NB4 (cell line): ENCODE results near the gene GDAP1L1.
"Not testable (repeated sequence)": the region's sequence is repeated elsewhere in the genome, so short reads cannot be mapped to it uniquely, and the experiment has no call there.

Experiments
- DNase-seq: peaks from one replicate; pipeline ENCODE4 v3.0.0; 2010; ENCODE audit warnings: low read depth
- H3K4me3 ChIP-seq: one replicate; pipeline ENCODE4 v1.5.1; 2011; ENCODE audit warnings: mild to moderate bottlenecking, low read depth, low read length, moderate library complexity
- CTCF ChIP-seq: IDR thresholded peaks from one replicate; pipeline ENCODE4 v1.5.1; 2012; ENCODE audit warnings: low read depth, low read length
- MAX ChIP-seq: IDR thresholded peaks from 2 replicates; pipeline ENCODE4 v1.6.1; 2011; ENCODE audit warnings: low read depth, low read length
- MYC ChIP-seq: IDR thresholded peaks from 2 replicates; pipeline ENCODE4 v1.6.1; 2011; ENCODE audit warnings: low read depth, low read length
- POLR2A ChIP-seq: IDR thresholded peaks from 2 replicates; pipeline ENCODE4 v1.6.1; 2011; ENCODE audit warnings: mild to moderate bottlenecking; ENCODE audit not compliant: insufficient read length; ENCODE audit errors: extremely low read depth

The GDAP1L1 gene

GRCh38 chr20:44297721-44298120, 50.6 kb downstream of the GDAP1L1 start:
- no peak for TF ChIP-seq CTCF
- TF ChIP-seq POLR2A: no peak
- TF ChIP-seq MYC: no peak
- no peak for TF ChIP-seq MAX
- DNase-seq: no peak
- no peak overlapping the region for H3K4me3 ChIP-seq

GRCh38 chr20:44299011-44299535, 52.0 kb downstream of the GDAP1L1 start:
- DNase-seq, H3K4me3 ChIP-seq: not testable (repeated sequence)

GRCh38 chr20:44301285-44301684, 54.2 kb downstream of the GDAP1L1 start:
- DNase-seq: no peak
- TF ChIP-seq CTCF (no peak), MYC (no peak), POLR2A (no peak), MAX (no peak)
- no peak overlapping the region for H3K4me3 ChIP-seq

- H3K4me3 ChIP-seq: no peak overlapping the region
- TF ChIP-seq POLR2A (no peak), CTCF (no peak), MYC (no peak)
- DNase-seq: no peak
These were observed 55.0 kb downstream of the GDAP1L1 start for GRCh38 chr20:44302026-44302669.

- no peak for TF ChIP-seq CTCF
- no peak for TF ChIP-seq MAX
- no peak for TF ChIP-seq POLR2A
- TF ChIP-seq MYC: no peak
- H3K4me3 ChIP-seq: no peak overlapping the region
- DNase-seq: no peak
These were observed 55.6 kb downstream of the GDAP1L1 start for GRCh38 chr20:44302736-44303135.

GRCh38 chr20:44304383-44304782, 57.3 kb downstream of the GDAP1L1 start:
- DNase-seq: no peak
- no peak overlapping the region for H3K4me3 ChIP-seq
- TF ChIP-seq MYC (no peak), CTCF (no peak), MAX (no peak)
